ENCODE measurements around the gene MRPS2. TPM values are rescaled to one million over a fixed set of nuclear protein-coding genes. Genes with fewer than 3 reads are reported as not detected.

The MRPS2 gene
- total RNA-seq, 4 donors from 2014 or later, result 26.0 to 101 (median 53.6) TPM

DNA sequence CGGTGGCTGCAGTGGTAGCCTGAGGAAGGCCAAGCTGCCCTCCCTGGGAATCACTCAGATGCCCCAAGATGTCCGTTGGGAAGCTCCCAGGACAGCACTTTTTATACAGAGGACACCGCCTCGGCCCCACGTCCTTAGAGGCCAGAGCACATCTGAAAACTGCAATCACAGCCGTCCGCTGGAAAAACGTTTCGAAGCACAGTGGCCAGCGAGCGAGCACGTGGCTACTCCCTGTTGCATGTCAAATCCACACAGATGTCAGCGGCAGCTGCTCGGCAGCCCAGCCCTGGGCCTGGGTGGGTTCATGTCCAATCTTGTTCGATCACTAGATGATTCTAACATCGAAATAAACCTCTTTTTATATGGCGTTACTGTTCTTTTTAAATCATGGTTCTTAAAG, 12.0 kb upstream of the MRPS2 start:
- Histone ChIP-seq H3K36me3 (peaks cover 0 to 43% (median 8%) of the 10 kb centered on the region in 4 donors), H3K27me3 (no peaks in the 10 kb centered on the region), H3K9me3 (no peaks in the 10 kb centered on the region), H3K27ac (no peak overlapping the region), H3K4me1 (no peaks in the 10 kb centered on the region), H3K4me3 (no peak overlapping the region)
- in situ Hi-C loops (cut with MboI; ENCODE audit: low pct_ligation_motif_present in 1 of 4, low pct_unique_long_range_greater_than_20kb in 1 of 4, low sequenced_read_pairs in 3 of 4), result no loop called here
- intact Hi-C loops (cut with DNase I; ENCODE audit: low total_unique reads), result no loop called here
- TF ChIP-seq EP300 (IDR thresholded peaks at IDR 0.05; ENCODE audit: low read depth), result no peak
- no peak for TF ChIP-seq POLR2A (IDR thresholded peaks at IDR 0.05)
- TF ChIP-seq POLR2AphosphoS5 (IDR thresholded peaks at IDR 0.05), result no peak
- TF ChIP-seq, protein P1, sequence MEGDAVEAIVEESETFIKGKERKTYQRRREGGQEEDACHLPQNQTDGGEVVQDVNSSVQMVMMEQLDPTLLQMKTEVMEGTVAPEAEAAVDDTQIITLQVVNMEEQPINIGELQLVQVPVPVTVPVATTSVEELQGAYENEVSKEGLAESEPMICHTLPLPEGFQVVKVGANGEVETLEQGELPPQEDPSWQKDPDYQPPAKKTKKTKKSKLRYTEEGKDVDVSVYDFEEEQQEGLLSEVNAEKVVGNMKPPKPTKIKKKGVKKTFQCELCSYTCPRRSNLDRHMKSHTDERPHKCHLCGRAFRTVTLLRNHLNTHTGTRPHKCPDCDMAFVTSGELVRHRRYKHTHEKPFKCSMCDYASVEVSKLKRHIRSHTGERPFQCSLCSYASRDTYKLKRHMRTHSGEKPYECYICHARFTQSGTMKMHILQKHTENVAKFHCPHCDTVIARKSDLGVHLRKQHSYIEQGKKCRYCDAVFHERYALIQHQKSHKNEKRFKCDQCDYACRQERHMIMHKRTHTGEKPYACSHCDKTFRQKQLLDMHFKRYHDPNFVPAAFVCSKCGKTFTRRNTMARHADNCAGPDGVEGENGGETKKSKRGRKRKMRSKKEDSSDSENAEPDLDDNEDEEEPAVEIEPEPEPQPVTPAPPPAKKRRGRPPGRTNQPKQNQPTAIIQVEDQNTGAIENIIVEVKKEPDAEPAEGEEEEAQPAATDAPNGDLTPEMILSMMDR (IDR thresholded peaks at IDR 0.05), result no peak
- no peak for DNase-seq
- WGBS, 2 donors (ENCODE audit: low coverage in 1 of 2), result 92 to 100% methylated on average over 5 to 17 of the region's 17 CpGs

GRCh38 chr9:135489188-135489906, 11.1 kb upstream of the MRPS2 start:
- 94 to 100% methylated on average over 5 to 18 of the region's 18 CpGs for WGBS, 2 donors (ENCODE audit: low coverage in 1 of 2)
- H3K27ac ChIP-seq, result no peak overlapping the region
- H3K4me3 ChIP-seq, result no peak overlapping the region
- H3K4me1 ChIP-seq, result no peaks in the 10 kb centered on the region
- intact Hi-C loops (cut with DNase I; ENCODE audit: low total_unique reads), result no loop called here
- in situ Hi-C loops (cut with MboI; ENCODE audit: low pct_ligation_motif_present in 1 of 4, low pct_unique_long_range_greater_than_20kb in 1 of 4, low sequenced_read_pairs in 3 of 4), result no loop called here
- DNase-seq, result no peak
- H3K27me3 ChIP-seq, result no peaks in the 10 kb centered on the region
- no peak for TF ChIP-seq POLR2AphosphoS5 (IDR thresholded peaks at IDR 0.05)
- no peak for TF ChIP-seq POLR2A (IDR thresholded peaks at IDR 0.05)
- TF ChIP-seq, protein P1 (IDR thresholded peaks at IDR 0.05), result no peak
- no peak for TF ChIP-seq EP300 (IDR thresholded peaks at IDR 0.05; ENCODE audit: low read depth)
- H3K9me3 ChIP-seq, result no peaks in the 10 kb centered on the region
- H3K36me3 ChIP-seq, result peaks cover 0 to 36% (median 7%) of the 10 kb centered on the region in 4 donors

GRCh38 chr9:135490166-135490870, 10.2 kb upstream of the MRPS2 start:
- 84 to 91% methylated on average over 6 to 16 of the region's 16 CpGs for WGBS, 2 donors (ENCODE audit: low coverage in 1 of 2)
- no peaks in the 10 kb centered on the region for H3K9me3 ChIP-seq
- no peaks in the 10 kb centered on the region for H3K27me3 ChIP-seq
- no peak for DNase-seq
- no peak overlapping the region for H3K27ac ChIP-seq
- intact Hi-C loops (cut with DNase I; ENCODE audit: low total_unique reads) (no loop called here), in situ Hi-C loops (cut with MboI; ENCODE audit: low pct_ligation_motif_present in 1 of 4, low pct_unique_long_range_greater_than_20kb in 1 of 4, low sequenced_read_pairs in 3 of 4) (no loop called here)
- no peaks in the 10 kb centered on the region for H3K4me1 ChIP-seq
- TF ChIP-seq, protein P1 (IDR thresholded peaks at IDR 0.05), result no peak
- TF ChIP-seq POLR2AphosphoS5 (IDR thresholded peaks at IDR 0.05) (no peak), EP300 (IDR thresholded peaks at IDR 0.05; ENCODE audit: low read depth) (no peak), POLR2A (IDR thresholded peaks at IDR 0.05) (no peak)
- H3K4me3 ChIP-seq, result no peak overlapping the region
- H3K36me3 ChIP-seq, result peaks cover 0 to 27% (median 5%) of the 10 kb centered on the region in 4 donors

GRCh38 chr9:135490980-135491464, 9.5 kb upstream of the MRPS2 start:
- in situ Hi-C loops (cut with MboI; ENCODE audit: low pct_ligation_motif_present in 1 of 4, low pct_unique_long_range_greater_than_20kb in 1 of 4, low sequenced_read_pairs in 3 of 4), result no loop called here
- intact Hi-C loops (cut with DNase I; ENCODE audit: low total_unique reads), result no loop called here
- DNase-seq, result no peak
- no peaks in the 10 kb centered on the region for H3K27me3 ChIP-seq
- no peak overlapping the region for H3K27ac ChIP-seq
- no peaks in the 10 kb centered on the region for H3K4me1 ChIP-seq
- no peaks in the 10 kb centered on the region for H3K9me3 ChIP-seq
- no peak for TF ChIP-seq POLR2A (IDR thresholded peaks at IDR 0.05)
- peaks cover 0 to 20% (median 2%) of the 10 kb centered on the region in 4 donors for H3K36me3 ChIP-seq
- 70 to 88% methylated on average over 2 to 18 of the region's 18 CpGs for WGBS, 2 donors (ENCODE audit: low coverage in 1 of 2)
- H3K4me3 ChIP-seq, result no peak overlapping the region
